WI38 (cell line): ENCODE data around the gene MTA2.

Experiments
- H3K4me3 ChIP-seq: 2 replicates; pipeline ENCODE4 v1.5.1; 2011; ENCODE audit warnings: low read depth, mild to moderate bottlenecking, control low read depth, low read length
- TF ChIP-seq, protein P1 (sequence below): IDR thresholded peaks from 2 replicates; pipeline ENCODE4 v1.5.1; 2012; ENCODE audit warnings: low read depth, mild to moderate bottlenecking, control low read depth, low read length

Gene MTA2

DNA sequence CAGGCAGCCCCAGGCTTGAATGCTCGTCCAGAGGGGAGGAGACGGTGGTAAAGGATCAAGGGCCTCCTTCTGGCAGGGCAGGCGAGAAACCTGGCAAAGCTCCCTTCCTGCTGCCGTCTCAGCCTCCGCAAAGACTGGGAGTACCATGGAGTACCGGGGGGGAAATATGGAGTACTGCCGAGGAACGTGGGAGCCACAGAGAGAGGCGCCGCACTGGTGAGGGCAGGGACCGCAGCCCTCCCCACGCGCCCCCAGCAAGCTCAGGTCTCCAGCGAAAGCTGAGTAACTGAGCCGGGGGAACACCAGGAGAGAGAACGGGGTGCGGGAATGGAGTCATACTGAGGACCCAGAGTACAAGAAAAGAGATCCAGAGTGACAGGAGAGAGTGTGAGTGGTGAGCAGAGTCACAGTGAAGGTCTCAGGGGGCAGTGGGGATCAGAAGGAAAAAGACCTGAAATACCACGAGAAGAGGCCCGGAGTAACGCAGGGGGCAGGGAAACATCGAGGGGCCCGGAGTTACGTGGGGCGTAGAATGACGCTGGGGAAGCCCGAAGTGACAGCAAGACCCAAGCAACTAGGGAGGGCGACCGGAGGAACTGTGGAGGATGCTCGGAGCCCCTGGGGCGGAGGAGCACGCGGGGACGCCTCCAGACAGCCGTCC, 10.2 kb upstream of the MTA2 start:
- H3K4me3 ChIP-seq: peak overlapping the region; percentile 76
- TF ChIP-seq, protein P1, sequence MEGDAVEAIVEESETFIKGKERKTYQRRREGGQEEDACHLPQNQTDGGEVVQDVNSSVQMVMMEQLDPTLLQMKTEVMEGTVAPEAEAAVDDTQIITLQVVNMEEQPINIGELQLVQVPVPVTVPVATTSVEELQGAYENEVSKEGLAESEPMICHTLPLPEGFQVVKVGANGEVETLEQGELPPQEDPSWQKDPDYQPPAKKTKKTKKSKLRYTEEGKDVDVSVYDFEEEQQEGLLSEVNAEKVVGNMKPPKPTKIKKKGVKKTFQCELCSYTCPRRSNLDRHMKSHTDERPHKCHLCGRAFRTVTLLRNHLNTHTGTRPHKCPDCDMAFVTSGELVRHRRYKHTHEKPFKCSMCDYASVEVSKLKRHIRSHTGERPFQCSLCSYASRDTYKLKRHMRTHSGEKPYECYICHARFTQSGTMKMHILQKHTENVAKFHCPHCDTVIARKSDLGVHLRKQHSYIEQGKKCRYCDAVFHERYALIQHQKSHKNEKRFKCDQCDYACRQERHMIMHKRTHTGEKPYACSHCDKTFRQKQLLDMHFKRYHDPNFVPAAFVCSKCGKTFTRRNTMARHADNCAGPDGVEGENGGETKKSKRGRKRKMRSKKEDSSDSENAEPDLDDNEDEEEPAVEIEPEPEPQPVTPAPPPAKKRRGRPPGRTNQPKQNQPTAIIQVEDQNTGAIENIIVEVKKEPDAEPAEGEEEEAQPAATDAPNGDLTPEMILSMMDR: no peak

DNA sequence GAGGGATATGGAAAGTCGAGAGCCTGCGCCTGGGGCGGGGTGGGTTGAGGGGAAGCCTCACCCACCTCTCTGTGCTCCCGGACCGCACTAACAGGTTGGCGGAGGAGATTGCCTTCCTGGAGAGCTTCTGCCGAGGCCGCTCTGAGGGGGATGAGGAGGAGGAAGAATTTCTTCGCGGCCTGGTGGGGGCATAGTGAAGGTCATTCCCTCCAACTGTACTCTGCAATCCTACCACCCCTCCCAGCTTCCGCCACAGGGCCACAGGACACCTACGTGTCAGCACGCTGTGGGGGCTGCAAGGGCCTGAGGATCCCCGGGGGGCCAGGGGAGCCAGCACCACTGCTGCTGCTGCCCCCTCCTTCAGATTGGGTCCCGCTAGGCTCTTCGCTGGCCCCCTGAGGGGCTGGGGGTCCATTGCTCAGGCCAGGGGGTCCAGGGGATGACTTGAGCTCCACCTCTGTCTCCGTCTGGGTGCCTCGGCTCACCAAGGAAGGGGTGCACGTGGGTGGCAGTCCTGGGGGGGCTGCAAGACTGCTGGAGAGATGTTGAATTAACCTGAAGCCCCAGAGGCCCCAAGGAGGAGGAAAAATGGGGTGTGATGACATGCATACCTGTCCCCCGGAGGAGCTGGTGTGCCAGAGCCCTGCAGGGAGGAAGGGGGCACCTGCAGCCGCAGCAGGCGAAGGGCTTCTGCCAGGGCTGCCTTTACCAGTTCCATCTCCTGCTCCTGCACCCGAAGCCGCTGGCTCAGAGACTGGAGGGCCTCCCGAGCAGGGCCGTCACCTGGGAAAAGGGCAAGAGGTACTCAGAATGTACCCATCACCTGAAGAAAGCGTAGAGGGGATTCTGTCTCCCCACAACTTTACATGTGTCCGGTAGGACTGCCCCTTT, 9.4 kb upstream of the MTA2 start:
- TF ChIP-seq, protein P1: no peak
- peak overlapping the region; percentile 76 for H3K4me3 ChIP-seq

DNA sequence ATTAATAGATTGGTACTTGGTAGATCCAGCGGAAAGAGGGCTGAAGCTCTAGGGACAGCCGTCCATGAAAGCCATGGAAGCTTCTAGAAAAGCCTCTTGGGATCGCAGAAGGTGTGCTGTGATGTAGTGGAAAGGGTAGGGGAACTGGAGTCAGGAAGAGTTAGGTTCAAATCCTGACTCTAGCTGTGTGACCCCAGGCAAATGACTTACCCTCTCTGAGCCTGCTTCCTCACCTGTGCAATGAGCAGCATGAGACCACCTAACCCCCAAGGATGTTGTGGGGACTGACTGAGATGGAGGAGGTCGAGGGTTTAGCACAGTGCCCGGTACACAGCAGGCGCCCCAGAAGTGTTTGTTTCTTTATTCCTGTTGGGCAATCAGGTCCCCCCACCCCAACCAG, 8.7 kb upstream of the MTA2 start:
- TF ChIP-seq, protein P1: no peak
- no peak overlapping the region for H3K4me3 ChIP-seq

DNA sequence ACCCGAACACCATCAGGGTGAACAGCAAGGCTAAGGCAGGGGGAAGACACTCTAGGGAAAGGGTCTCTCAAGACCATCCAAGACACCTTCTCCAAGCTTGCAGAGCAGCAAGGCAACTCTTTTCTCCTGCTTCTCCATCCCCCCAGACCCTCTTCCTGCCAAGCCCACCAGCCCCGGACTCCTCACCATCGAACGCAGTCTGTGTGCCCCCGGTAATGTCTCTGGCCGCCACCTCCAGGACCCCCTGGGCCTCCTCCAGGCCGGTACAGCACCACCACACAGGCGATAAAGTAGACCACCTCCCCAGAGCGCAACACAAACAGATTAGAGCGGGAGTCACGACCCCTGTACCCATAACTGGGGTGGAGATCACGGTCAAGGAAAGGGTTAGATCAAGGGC, 7.1 kb upstream of the MTA2 start:
- TF ChIP-seq, protein P1: no peak
- H3K4me3 ChIP-seq: no peak overlapping the region

DNA sequence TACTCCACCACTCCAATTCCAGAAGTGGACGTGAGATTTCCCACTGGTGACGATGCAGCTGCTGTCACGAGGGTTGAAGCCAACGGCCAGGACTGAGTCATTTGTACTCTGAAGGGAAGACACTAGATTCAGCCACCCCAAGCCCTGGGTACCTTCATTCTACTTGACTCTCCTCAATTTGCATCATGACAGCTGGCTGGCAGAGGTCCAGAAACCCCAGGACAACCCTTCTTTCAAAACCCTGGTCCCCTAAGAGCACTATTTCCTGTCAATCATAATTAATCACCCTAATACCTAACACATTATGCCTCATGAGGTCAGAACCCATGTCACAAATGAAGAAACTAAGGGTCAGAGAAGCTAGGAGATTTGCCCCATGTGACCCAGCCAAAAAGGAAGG, 6.0 kb upstream of the MTA2 start:
- H3K4me3 ChIP-seq: no peak overlapping the region
- TF ChIP-seq, protein P1: no peak

DNA sequence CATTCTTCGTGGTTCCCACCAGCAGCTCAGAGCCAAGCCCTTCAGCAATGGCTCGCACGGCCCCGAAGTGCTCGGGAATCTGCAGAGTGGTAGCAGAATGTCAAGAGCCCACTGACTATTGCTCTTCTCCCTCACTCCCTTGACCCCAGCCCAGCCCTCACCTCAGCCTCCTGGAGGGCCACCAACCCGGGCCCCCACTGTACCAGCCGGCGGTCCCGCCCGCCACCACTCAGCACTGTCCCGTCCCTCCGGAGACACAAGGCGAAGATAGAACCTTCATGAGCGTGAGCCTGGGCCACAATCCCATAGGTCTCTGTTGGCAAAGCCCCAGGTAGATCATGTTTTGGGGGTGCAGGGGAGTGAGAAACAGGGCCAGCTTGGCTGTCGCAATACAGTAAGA, 4.2 kb upstream of the MTA2 start:
- no peak overlapping the region for H3K4me3 ChIP-seq
- TF ChIP-seq, protein P1: no peak

DNA sequence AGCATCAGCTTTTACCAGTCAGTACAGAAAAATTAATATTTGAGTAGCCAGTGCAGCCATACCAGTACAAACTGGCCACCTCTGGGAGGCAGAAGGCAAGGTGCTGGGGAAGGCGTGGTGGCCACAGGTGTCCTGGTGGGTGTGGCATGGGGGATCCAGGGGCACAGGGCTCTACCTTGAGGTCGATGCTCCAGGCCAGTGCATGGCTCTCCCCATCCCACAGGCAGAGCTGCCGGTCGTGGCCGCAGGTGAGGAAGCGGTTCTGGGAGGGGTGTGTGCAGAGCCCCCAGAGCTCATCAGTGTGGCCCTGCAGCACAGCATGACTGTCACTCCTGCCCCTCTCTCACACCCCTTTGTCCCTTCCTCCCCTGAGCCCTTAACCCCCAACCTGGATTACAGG, 3.8 kb upstream of the MTA2 start:
- TF ChIP-seq, protein P1: no peak
- H3K4me3 ChIP-seq: no peak overlapping the region
